ENCODE results near the gene MSN. TPM values are rescaled to one million over a fixed set of nuclear protein-coding genes. Genes with fewer than 3 reads are reported as not detected.
"Not testable (repeated sequence)": the region's sequence is repeated elsewhere in the genome, so short reads cannot be mapped to it uniquely, and the experiment has no call there.

The MSN gene
- total RNA-seq, result 96.6 TPM
- polyA plus RNA-seq (ENCODE audit: insufficient read depth in 1 of 8, insufficient read length in 8 of 8, low replicate concordance in 1 of 8), result 100 to 1,000 TPM; 105 to 168 (median 132) TPM
- long read RNA-seq, donor 1, transcript MSN-201 (13 exons, 3,944 nt), result major isoform, 9 of 32 reads
- long read RNA-seq, donor 1, partial matches to known transcripts, result 23 of 32 reads
- long read RNA-seq, donor 1, other reads (novel, unspliced or antisense), result 0 of 32 reads
- long read RNA-seq, donor 2, result 0 reads
- long read RNA-seq, donor 3, transcript MSN-201 (13 exons, 3,944 nt), result major isoform, 19 of 78 reads
- long read RNA-seq, donor 3, partial matches to known transcripts, result 51 of 78 reads
- long read RNA-seq, donor 3, other reads (novel, unspliced or antisense), result 8 of 78 reads
- long read RNA-seq, donor 4, transcript MSN-201 (13 exons, 3,944 nt), result major isoform, 13 of 39 reads
- long read RNA-seq, donor 4, partial matches to known transcripts, result 26 of 39 reads
- long read RNA-seq, donor 4, other reads (novel, unspliced or antisense), result 0 of 39 reads
- long read RNA-seq, donor 5, transcript MSN-201 (13 exons, 3,944 nt), result major isoform, 39 of 324 reads
- long read RNA-seq, donor 5, partial matches to known transcripts, result 278 of 324 reads
- long read RNA-seq, donor 5, other reads (novel, unspliced or antisense), result 7 of 324 reads
- long read RNA-seq, donor 6, transcript MSN-201 (13 exons, 3,944 nt), result major isoform, 22 of 40 reads
- long read RNA-seq, donor 6, partial matches to known transcripts, result 6 of 40 reads
- long read RNA-seq, donor 6, other reads (novel, unspliced or antisense), result 12 of 40 reads
- long read RNA-seq, donor 7, transcript MSN-201 (13 exons, 3,944 nt), result major isoform, 17 of 157 reads
- long read RNA-seq, donor 7, partial matches to known transcripts, result 140 of 157 reads
- long read RNA-seq, donor 7, other reads (novel, unspliced or antisense), result 0 of 157 reads
- long read RNA-seq, donor 8, transcript MSN-201 (13 exons, 3,944 nt), result major isoform, 6 of 62 reads
- long read RNA-seq, donor 8, partial matches to known transcripts, result 56 of 62 reads
- long read RNA-seq, donor 8, other reads (novel, unspliced or antisense), result 0 of 62 reads
- long read RNA-seq, donor 9, transcript MSN-201 (13 exons, 3,944 nt), result major isoform, 8 of 58 reads
- long read RNA-seq, donor 9, partial matches to known transcripts, result 50 of 58 reads
- long read RNA-seq, donor 9, other reads (novel, unspliced or antisense), result 0 of 58 reads
- long read RNA-seq, donor 10, transcript MSN-201 (13 exons, 3,944 nt), result major isoform, 5 of 73 reads
- long read RNA-seq, donor 10, partial matches to known transcripts, result 68 of 73 reads
- long read RNA-seq, donor 10, other reads (novel, unspliced or antisense), result 0 of 73 reads
- long read RNA-seq, donor 11, transcript MSN-201 (13 exons, 3,944 nt), result major isoform, 9 of 54 reads
- long read RNA-seq, donor 11, partial matches to known transcripts, result 40 of 54 reads
- long read RNA-seq, donor 11, other reads (novel, unspliced or antisense), result 5 of 54 reads

GRCh38 chrX:65667503-65668376, at the start of gene MSN:
TSS of gene MSN (plus strand) at chrX:65667654. CDS start at chrX:65667842, 188 bp downstream.
- no peaks in the 10 kb centered on the region for H3K9me3 ChIP-seq (replicated peaks; ENCODE audit: control insufficient read depth, low read depth, low read length)
- peak; percentile 81 for DNase-seq
- peak within 1 kb of the TSS; percentile 95 for H3K27ac ChIP-seq (ENCODE audit: low read length)
- peaks cover 12% of the 10 kb centered on the region for H3K4me1 ChIP-seq (ENCODE audit: control insufficient read depth, insufficient read depth, low read length)
- 30% methylated on average over 47 of the region's 56 CpGs for WGBS (ENCODE audit: insufficient coverage)
- peak within 1 kb of the TSS; percentile 82 for H3K4me3 ChIP-seq (ENCODE audit: low read length)
- no peaks in the 10 kb centered on the region for H3K36me3 ChIP-seq (ENCODE audit: control insufficient read depth, insufficient read depth, low read length)
- peaks cover 2% of the 10 kb centered on the region for H3K27me3 ChIP-seq (ENCODE audit: control insufficient read depth, insufficient read depth, low read length)

- not testable (repeated sequence) for H3K27me3 ChIP-seq (ENCODE audit: control insufficient read depth, insufficient read depth, low read length); DNase-seq; H3K36me3 ChIP-seq (ENCODE audit: control insufficient read depth, insufficient read depth, low read length); H3K27ac ChIP-seq (ENCODE audit: low read length); H3K9me3 ChIP-seq (replicated peaks; ENCODE audit: control insufficient read depth, low read depth, low read length); H3K4me3 ChIP-seq (ENCODE audit: low read length); H3K4me1 ChIP-seq (ENCODE audit: control insufficient read depth, insufficient read depth, low read length)
- WGBS (ENCODE audit: insufficient coverage), result 75% methylated on average over 27 of the region's 33 CpGs
These were observed 47.3 kb upstream of the MSN start for GRCh38 chrX:65620096-65620705.

- Histone ChIP-seq H3K4me1 (ENCODE audit: control insufficient read depth, insufficient read depth, low read length) (peaks cover 6% of the 10 kb centered on the region), H3K27ac (ENCODE audit: low read length) (no peak overlapping the region), H3K36me3 (ENCODE audit: control insufficient read depth, insufficient read depth, low read length) (no peaks in the 10 kb centered on the region), H3K4me3 (ENCODE audit: low read length) (no peak overlapping the region), H3K9me3 (replicated peaks; ENCODE audit: control insufficient read depth, low read depth, low read length) (peaks cover 4% of the 10 kb centered on the region), H3K27me3 (ENCODE audit: control insufficient read depth, insufficient read depth, low read length) (no peaks in the 10 kb centered on the region)
- DNase-seq, result no peak
- 100% methylated on average over 1 of the region's 3 CpGs for WGBS (ENCODE audit: insufficient coverage)
These were observed 36.7 kb upstream of the MSN start for GRCh38 chrX:65630771-65631170.

GRCh38 chrX:65633826-65634225, 33.6 kb upstream of the MSN start:
- Histone ChIP-seq H3K27me3 (ENCODE audit: control insufficient read depth, insufficient read depth, low read length) (no peaks in the 10 kb centered on the region), H3K27ac (ENCODE audit: low read length) (no peak overlapping the region), H3K4me1 (ENCODE audit: control insufficient read depth, insufficient read depth, low read length) (peaks cover 6% of the 10 kb centered on the region), H3K4me3 (ENCODE audit: low read length) (no peak overlapping the region), H3K9me3 (replicated peaks; ENCODE audit: control insufficient read depth, low read depth, low read length) (no peaks in the 10 kb centered on the region), H3K36me3 (ENCODE audit: control insufficient read depth, insufficient read depth, low read length) (no peaks in the 10 kb centered on the region)
- WGBS (ENCODE audit: insufficient coverage), result 78% methylated on average over 1 of the region's 1 CpG
- no peak for DNase-seq

GRCh38 chrX:65634732-65635131, 32.7 kb upstream of the MSN start:
- Histone ChIP-seq H3K36me3 (ENCODE audit: control insufficient read depth, insufficient read depth, low read length) (no peaks in the 10 kb centered on the region), H3K9me3 (replicated peaks; ENCODE audit: control insufficient read depth, low read depth, low read length) (no peaks in the 10 kb centered on the region), H3K27me3 (ENCODE audit: control insufficient read depth, insufficient read depth, low read length) (no peaks in the 10 kb centered on the region), H3K27ac (ENCODE audit: low read length) (peak overlapping the region; percentile 84), H3K4me3 (ENCODE audit: low read length) (no peak overlapping the region), H3K4me1 (ENCODE audit: control insufficient read depth, insufficient read depth, low read length) (peaks cover 6% of the 10 kb centered on the region)
- peak; percentile 8 for DNase-seq
- WGBS (ENCODE audit: insufficient coverage), result 100% methylated on average over 2 of the region's 4 CpGs

- peak overlapping the region; percentile 84 for H3K27ac ChIP-seq (ENCODE audit: low read length)
- no peaks in the 10 kb centered on the region for H3K9me3 ChIP-seq (replicated peaks; ENCODE audit: control insufficient read depth, low read depth, low read length)
- no peaks in the 10 kb centered on the region for H3K36me3 ChIP-seq (ENCODE audit: control insufficient read depth, insufficient read depth, low read length)
- H3K27me3 ChIP-seq (ENCODE audit: control insufficient read depth, insufficient read depth, low read length), result no peaks in the 10 kb centered on the region
- WGBS (ENCODE audit: insufficient coverage), result 0% methylated on average over 1 of the region's 3 CpGs
- DNase-seq, result peak; percentile 89
- H3K4me3 ChIP-seq (ENCODE audit: low read length), result no peak overlapping the region
- peaks cover 6% of the 10 kb centered on the region for H3K4me1 ChIP-seq (ENCODE audit: control insufficient read depth, insufficient read depth, low read length)
These were observed 32.1 kb upstream of the MSN start for GRCh38 chrX:65635378-65635777.

GRCh38 chrX:65635822-65636221, 31.6 kb upstream of the MSN start:
- Histone ChIP-seq H3K27me3 (ENCODE audit: control insufficient read depth, insufficient read depth, low read length) (no peaks in the 10 kb centered on the region), H3K9me3 (replicated peaks; ENCODE audit: control insufficient read depth, low read depth, low read length) (no peaks in the 10 kb centered on the region), H3K4me3 (ENCODE audit: low read length) (no peak overlapping the region), H3K4me1 (ENCODE audit: control insufficient read depth, insufficient read depth, low read length) (peaks cover 6% of the 10 kb centered on the region), H3K27ac (ENCODE audit: low read length) (peak overlapping the region; percentile 84), H3K36me3 (ENCODE audit: control insufficient read depth, insufficient read depth, low read length) (no peaks in the 10 kb centered on the region)
- DNase-seq, result no peak
- WGBS (ENCODE audit: insufficient coverage), result 56% methylated on average over 1 of the region's 2 CpGs

GRCh38 chrX:65636261-65636660, 31.2 kb upstream of the MSN start:
- WGBS (ENCODE audit: insufficient coverage), result 58% methylated on average over 2 of the region's 4 CpGs
- not testable (repeated sequence) for H3K36me3 ChIP-seq (ENCODE audit: control insufficient read depth, insufficient read depth, low read length); H3K4me3 ChIP-seq (ENCODE audit: low read length); H3K27ac ChIP-seq (ENCODE audit: low read length); H3K27me3 ChIP-seq (ENCODE audit: control insufficient read depth, insufficient read depth, low read length); DNase-seq; H3K4me1 ChIP-seq (ENCODE audit: control insufficient read depth, insufficient read depth, low read length); H3K9me3 ChIP-seq (replicated peaks; ENCODE audit: control insufficient read depth, low read depth, low read length)
